Caco-2 (cell line): ENCODE data around the gene TMOD1. TPM values are rescaled to one million over a fixed set of nuclear protein-coding genes. Genes with fewer than 3 reads are reported as not detected.

Source experiments
- BruUV-seq: library from RNA; stranded (reverse); fragments of 400-500 nt; replicated peaks from 2 replicates; lab custom pipeline; 2021; lab: Mats Ljungman, UMichigan
- CTCF ChIA-PET: fragments of 300-600 bp; sonication (Branson Sonifier 250); formaldehyde crosslinking; loops from one replicate; lab custom pipeline; 2022; ENCODE audit warnings: antibody characterized with exemption; lab: Charles Lee
- POLR2A ChIA-PET: fragments of 300-600 bp; sonication (Branson Sonifier 250); formaldehyde crosslinking; loops from one replicate; lab custom pipeline; 2022; ENCODE audit warnings: antibody characterized with exemption; lab: Charles Lee
- DNase-seq, 2 experiments: peaks; one replicate each; pipeline versions ENCODE4 v3.0.0 to v3.0.0-alpha.2; 2020 to 2022
- H3K27me3 ChIP-seq: replicated peaks from 2 replicates; pipeline ENCODE4 v1.6.0; 2011; ENCODE audit warnings: low read length; ENCODE audit not compliant: control insufficient read depth, insufficient read depth
- H3K36me3 ChIP-seq: 2 replicates; pipeline ENCODE4 v1.5.1; 2011; ENCODE audit warnings: low read length; ENCODE audit not compliant: control insufficient read depth, insufficient read depth
- H3K4me1 ChIP-seq: fragments of 250-450 bp; sonication (Bioruptor Pico); 2 replicates; pipeline ENCODE4 v1.5.1; 2020; ENCODE audit warnings: mild to moderate bottlenecking
- H3K4me3 ChIP-seq: 2 replicates; pipeline ENCODE4 v1.5.1; 2011; ENCODE audit warnings: low read depth, mild to moderate bottlenecking, control low read depth, low read length
- H3K9me3 ChIP-seq: fragments of 250-450 bp; sonication (Bioruptor Pico); 2 replicates; pipeline ENCODE4 v1.5.1; 2020; ENCODE audit warnings: mild to moderate bottlenecking, moderate library complexity
- H3K27ac Mint-ChIP-seq: one replicate; pipeline ENCODE4 v1.8.0; 2022; ENCODE audit warnings: mixed read lengths; ENCODE audit not compliant: unreplicated experiment
- H3K27me3 Mint-ChIP-seq: one replicate; pipeline ENCODE4 v1.8.0; 2022; ENCODE audit warnings: mixed read lengths; ENCODE audit not compliant: insufficient read depth, unreplicated experiment
- H3K36me3 Mint-ChIP-seq: one replicate; pipeline ENCODE4 v1.8.0; 2022; ENCODE audit warnings: mild to moderate bottlenecking, mixed read lengths; ENCODE audit not compliant: insufficient read depth, unreplicated experiment
- H3K4me1 Mint-ChIP-seq: one replicate; pipeline ENCODE4 v1.8.0; 2022; ENCODE audit warnings: low read depth, mixed read lengths; ENCODE audit not compliant: unreplicated experiment
- H3K4me3 Mint-ChIP-seq: one replicate; pipeline ENCODE4 v1.8.0; 2022; ENCODE audit warnings: mild to moderate bottlenecking, moderate library complexity, mixed read lengths; ENCODE audit not compliant: unreplicated experiment
- H3K9me3 Mint-ChIP-seq: one replicate; pipeline ENCODE4 v1.8.0; 2022; ENCODE audit warnings: mixed read lengths; ENCODE audit not compliant: unreplicated experiment
- intact Hi-C: fragments of 100-400 bp; cut with micrococcal nuclease; formaldehyde crosslinking; loops from one replicate; pipeline ENCODE4 v1.10.0; 2022; ENCODE audit not compliant: unreplicated experiment
- total RNA-seq: library from RNA; stranded (reverse); gene quantifications from 2 replicates; pipeline ENCODE4 v1.2.3, GENCODE V29; 2022
- TF ChIP-seq, protein P1 (sequence below), 2 experiments: fragments of 200-600 bp in 1 of 2; IDR thresholded peaks; 1 replicate in 1 of 2; 2 replicates in 1 of 2; pipeline versions ENCODE4 v1.5.1 to v1.8.0; 2011 to 2022; ENCODE audit warnings: antibody characterized with exemption in 1 of 2, control low read depth in 1 of 2, inconsistent platforms in 1 of 2, low read depth in 1 of 2, low read length in 1 of 2, mild to moderate bottlenecking in 1 of 2, moderate library complexity in 1 of 2; ENCODE audit not compliant: insufficient read depth in 1 of 2, severe bottlenecking in 1 of 2, unreplicated experiment in 1 of 2

Gene TMOD1
- total RNA-seq, 1 experiment from 2014 or later, result 1.1 TPM

DNA sequence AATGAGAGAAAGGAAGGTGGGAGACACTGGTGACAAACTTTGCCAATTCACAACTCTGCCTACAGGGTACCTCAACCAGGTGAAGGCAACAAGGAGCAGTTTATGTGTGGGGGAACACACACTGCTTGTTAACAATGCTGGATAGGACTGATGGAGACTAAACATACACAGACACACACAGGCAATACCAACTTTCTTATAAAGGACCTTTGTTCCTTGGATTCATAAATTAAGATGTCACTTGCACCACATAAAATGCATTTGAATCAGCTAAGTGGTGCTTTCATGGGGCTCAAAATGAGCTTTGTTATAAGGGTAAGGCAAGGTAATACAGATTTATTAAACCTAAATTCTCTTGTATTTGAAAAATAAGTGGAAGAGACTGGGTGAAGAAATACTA, 127.7 kb downstream of the TMOD1 start:
- no peaks in the 10 kb centered on the region for H3K9me3 Mint-ChIP-seq
- no peaks in the 10 kb centered on the region; the same call in 1 of the 2 replicates for H3K36me3 ChIP-seq
- H3K4me1 ChIP-seq, result no peaks in the 10 kb centered on the region
- no peaks in the 10 kb centered on the region for H3K27me3 Mint-ChIP-seq
- H3K9me3 ChIP-seq, result no peaks in the 10 kb centered on the region
- no peak overlapping the region for H3K4me3 Mint-ChIP-seq
- TF ChIP-seq, protein P1, sequence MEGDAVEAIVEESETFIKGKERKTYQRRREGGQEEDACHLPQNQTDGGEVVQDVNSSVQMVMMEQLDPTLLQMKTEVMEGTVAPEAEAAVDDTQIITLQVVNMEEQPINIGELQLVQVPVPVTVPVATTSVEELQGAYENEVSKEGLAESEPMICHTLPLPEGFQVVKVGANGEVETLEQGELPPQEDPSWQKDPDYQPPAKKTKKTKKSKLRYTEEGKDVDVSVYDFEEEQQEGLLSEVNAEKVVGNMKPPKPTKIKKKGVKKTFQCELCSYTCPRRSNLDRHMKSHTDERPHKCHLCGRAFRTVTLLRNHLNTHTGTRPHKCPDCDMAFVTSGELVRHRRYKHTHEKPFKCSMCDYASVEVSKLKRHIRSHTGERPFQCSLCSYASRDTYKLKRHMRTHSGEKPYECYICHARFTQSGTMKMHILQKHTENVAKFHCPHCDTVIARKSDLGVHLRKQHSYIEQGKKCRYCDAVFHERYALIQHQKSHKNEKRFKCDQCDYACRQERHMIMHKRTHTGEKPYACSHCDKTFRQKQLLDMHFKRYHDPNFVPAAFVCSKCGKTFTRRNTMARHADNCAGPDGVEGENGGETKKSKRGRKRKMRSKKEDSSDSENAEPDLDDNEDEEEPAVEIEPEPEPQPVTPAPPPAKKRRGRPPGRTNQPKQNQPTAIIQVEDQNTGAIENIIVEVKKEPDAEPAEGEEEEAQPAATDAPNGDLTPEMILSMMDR (IDR thresholded peaks at IDR 0.05; ENCODE audit: insufficient read depth in 1 of 2, low read depth in 1 of 2, low read length in 1 of 2, severe bottlenecking in 1 of 2, unreplicated experiment in 1 of 2), result no peak
- POLR2A ChIA-PET, result no interaction called here
- no peaks in the 10 kb centered on the region; the same call in 1 of the 2 replicates for H3K27me3 ChIP-seq
- no peak overlapping the region for H3K27ac Mint-ChIP-seq
- H3K4me1 Mint-ChIP-seq, result peaks cover 6% of the 10 kb centered on the region
- CTCF ChIA-PET, result no interaction called here
- intact Hi-C loops, result no loop called here
- no TSS peak for BruUV-seq
- H3K4me3 ChIP-seq, result no peak overlapping the region
- DNase-seq, result no peak
- H3K36me3 Mint-ChIP-seq, result peaks cover 44% of the 10 kb centered on the region

DNA sequence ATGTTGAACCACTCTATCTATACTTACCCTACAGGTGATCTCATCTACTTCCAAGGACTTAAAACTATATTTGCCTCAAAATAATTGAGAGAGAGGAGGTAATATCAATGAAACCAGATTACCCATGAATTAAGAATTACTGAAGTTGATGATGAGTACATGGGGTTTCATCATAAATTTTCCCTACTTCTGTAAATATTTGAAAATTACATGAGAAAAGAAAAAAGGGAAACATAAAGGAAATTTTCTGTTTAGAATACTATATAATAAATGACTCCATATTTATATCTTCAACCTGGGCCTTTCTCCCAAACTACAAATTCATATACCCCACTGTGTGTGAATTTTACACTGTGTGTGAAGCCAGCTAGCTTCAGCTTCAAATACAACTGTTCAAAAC, 129.1 kb downstream of the TMOD1 start:
- TF ChIP-seq, protein P1 (IDR thresholded peaks at IDR 0.05; ENCODE audit: insufficient read depth in 1 of 2, low read depth in 1 of 2, low read length in 1 of 2, severe bottlenecking in 1 of 2, unreplicated experiment in 1 of 2), result no peak
- no peaks in the 10 kb centered on the region for H3K27me3 Mint-ChIP-seq
- H3K4me1 Mint-ChIP-seq, result peaks cover 6% of the 10 kb centered on the region
- Histone ChIP-seq H3K4me3 (no peak overlapping the region), H3K4me1 (peaks cover 1% of the 10 kb centered on the region), H3K36me3 (no peaks in the 10 kb centered on the region; the same call in 1 of the 2 replicates), H3K9me3 (no peaks in the 10 kb centered on the region), H3K27me3 (no peaks in the 10 kb centered on the region; the same call in 1 of the 2 replicates)
- H3K4me3 Mint-ChIP-seq, result no peak overlapping the region
- H3K27ac Mint-ChIP-seq, result peak overlapping the region; percentile 100
- CTCF ChIA-PET, result no interaction called here
- BruUV-seq, result no TSS peak
- POLR2A ChIA-PET, result no interaction called here
- no peaks in the 10 kb centered on the region for H3K9me3 Mint-ChIP-seq
- no peak for DNase-seq
- intact Hi-C loops, result loop anchor here (5.0 kb wide), 1 partner anchor 357 kb away; no protein-coding TSS in a partner anchor
- peaks cover 35% of the 10 kb centered on the region for H3K36me3 Mint-ChIP-seq

DNA sequence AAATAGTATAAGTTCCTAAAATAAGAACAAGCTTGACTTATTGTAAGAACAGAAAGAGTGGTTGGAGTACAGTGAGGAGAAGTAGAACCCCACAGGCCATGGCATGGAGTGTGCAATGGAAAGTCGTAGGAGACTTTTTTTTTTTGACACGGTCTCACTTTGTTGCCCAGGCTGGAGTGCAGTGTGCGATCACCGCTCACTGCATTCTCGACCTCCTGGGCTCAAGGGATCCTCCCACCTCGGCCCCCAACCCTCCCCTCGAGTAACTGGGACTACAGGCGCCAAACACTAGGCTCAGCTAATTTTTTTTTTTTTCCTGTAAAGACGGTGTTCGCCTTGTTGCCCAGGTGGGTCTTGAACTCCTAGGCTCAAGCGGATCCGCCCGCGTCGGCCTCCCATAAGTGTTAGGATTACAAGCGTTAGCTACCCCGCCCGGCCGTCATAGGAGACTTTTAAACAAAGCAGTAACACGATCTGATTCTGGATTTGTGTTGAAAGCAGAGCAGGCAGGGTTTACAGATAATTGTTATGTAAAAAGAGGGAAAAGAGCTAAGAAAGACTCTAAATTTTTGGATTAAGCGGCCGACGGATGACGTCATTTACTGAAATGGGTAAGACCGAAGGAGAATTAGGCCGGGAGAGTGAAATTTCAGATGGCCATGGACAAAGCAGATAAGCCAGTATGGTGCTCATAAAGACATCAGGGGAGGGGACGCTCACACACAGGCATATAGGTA, 130.9 kb downstream of the TMOD1 start:
- DNase-seq, result peak in 1 of 2 experiments; percentile 54
- H3K4me3 Mint-ChIP-seq, result peak overlapping the region; percentile 95
- H3K36me3 ChIP-seq, result no peaks in the 10 kb centered on the region
- no peaks in the 10 kb centered on the region for H3K9me3 Mint-ChIP-seq
- TSS peak; percentile 88 for BruUV-seq
- ChIA-PET POLR2A (interaction anchor here (0.6 to 1.9 kb wide), 11 partner anchors 14 to 936 kb away, joined by 3 to 15 read pairs (median 7); partner anchors contain the start of genes ANP32B, TMOD1, XPA and ZNF782), CTCF (interaction anchor here (0.7 to 2.5 kb wide), 5 partner anchors 17 to 164 kb away, joined by 3 to 12 read pairs (median 3); partner anchors contain the start of gene XPA)
- peaks cover 15% of the 10 kb centered on the region for H3K4me1 Mint-ChIP-seq
- peaks cover 29% of the 10 kb centered on the region for H3K36me3 Mint-ChIP-seq
- TF ChIP-seq, protein P1 (IDR thresholded peaks at IDR 0.05; ENCODE audit: insufficient read depth in 1 of 2, low read depth in 1 of 2, low read length in 1 of 2, severe bottlenecking in 1 of 2, unreplicated experiment in 1 of 2), result no peak
- peak overlapping the region; percentile 99 for H3K4me3 ChIP-seq
- H3K4me1 ChIP-seq, result peaks cover 5% of the 10 kb centered on the region
- H3K27ac Mint-ChIP-seq, result peak overlapping the region; percentile 100
- intact Hi-C loops, result loop anchor here (2.0 to 5.0 kb wide), 2 partner anchors 64 to 355 kb away; partner anchors contain the start of gene XPA
- H3K9me3 ChIP-seq, result no peaks in the 10 kb centered on the region
- H3K27me3 ChIP-seq, result no peaks in the 10 kb centered on the region
- no peaks in the 10 kb centered on the region for H3K27me3 Mint-ChIP-seq
